Measurements from ENCODE around the gene RPL12. TPM values are rescaled to one million over a fixed set of nuclear protein-coding genes. Genes with fewer than 3 reads are reported as not detected.

RPL12 gene
- total and polyA plus RNA-seq, 2 experiments from 2014 or later = 392 to 1,720 TPM

- Histone ChIP-seq H2AFZ (no peak overlapping the region), H3K4me1 (ENCODE audit: insufficient read depth) (no peaks in the 10 kb centered on the region), H3K4me3 (no peak overlapping the region), H4K20me1 (ENCODE audit: insufficient read depth, poor library complexity, severe bottlenecking) (peaks cover 10% of the 10 kb centered on the region), H3K9me3 (ENCODE audit: low read depth) (no peaks in the 10 kb centered on the region), H3K27ac (no peak overlapping the region), H3K36me3 (replicated peaks; ENCODE audit: insufficient read depth, low read depth) (no peaks in the 10 kb centered on the region), H3K79me2 (peaks cover 11% of the 10 kb centered on the region), H3K4me2 (no peak overlapping the region), H3K27me3 (no peaks in the 10 kb centered on the region), H3K9me2 (replicated peaks; ENCODE audit: insufficient read depth) (no peaks in the 10 kb centered on the region)
- no peak for DNase-seq (ENCODE audit: low spot score)
- TF ChIP-seq CTCF (IDR thresholded peaks at IDR 0.05; ENCODE audit: poor library complexity) = no peak
- no peak for TF ChIP-seq EZH2phosphoT487 (IDR thresholded peaks at IDR 0.05; ENCODE audit: low read depth, severe bottlenecking, unreplicated experiment)
- TF ChIP-seq EZH2 (IDR thresholded peaks at IDR 0.05; ENCODE audit: borderline replicate concordance) = no peak
- 97% methylated on average over 20 of the region's 20 CpGs for WGBS (ENCODE audit: low lambda C conversion rate, missing lambda C conversion rate)
Measured at GRCh38 chr9:127405344-127406125, 45.7 kb downstream of the RPL12 start.

DNA sequence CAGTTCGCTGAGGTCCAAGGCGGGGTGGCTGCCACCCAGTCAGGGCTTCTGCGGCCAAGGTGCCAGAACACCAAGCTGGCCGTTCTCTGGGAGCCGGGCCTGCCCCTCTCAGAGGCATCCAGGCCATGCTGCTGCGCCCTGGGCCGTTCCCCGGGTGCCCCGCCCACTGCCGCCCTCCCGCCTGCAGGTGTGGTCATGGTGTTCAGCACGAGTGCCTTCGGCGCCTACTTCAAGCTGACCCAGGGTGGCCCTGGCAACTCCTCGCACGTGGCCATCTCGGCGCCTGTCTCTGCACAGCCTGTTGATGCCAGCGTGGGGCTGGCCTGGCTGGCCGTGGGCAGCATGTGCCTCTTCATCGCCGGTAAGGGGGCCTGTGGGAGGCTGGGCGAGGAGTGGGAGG, 46.6 kb downstream of the RPL12 start:
- DNase-seq (ENCODE audit: low spot score) = no peak
- Histone ChIP-seq H3K9me2 (replicated peaks; ENCODE audit: insufficient read depth) (no peaks in the 10 kb centered on the region), H3K27ac (no peak overlapping the region), H3K27me3 (no peaks in the 10 kb centered on the region), H4K20me1 (ENCODE audit: insufficient read depth, poor library complexity, severe bottlenecking) (peaks cover 17% of the 10 kb centered on the region), H2AFZ (no peak overlapping the region), H3K4me1 (ENCODE audit: insufficient read depth) (no peaks in the 10 kb centered on the region), H3K4me2 (no peak overlapping the region), H3K36me3 (replicated peaks; ENCODE audit: insufficient read depth, low read depth) (no peaks in the 10 kb centered on the region), H3K79me2 (peaks cover 20% of the 10 kb centered on the region), H3K9me3 (ENCODE audit: low read depth) (no peaks in the 10 kb centered on the region), H3K4me3 (no peak overlapping the region)
- whole genome bisulfite sequencing (ENCODE audit: low lambda C conversion rate, missing lambda C conversion rate) = 97% methylated on average over 12 of the region's 23 CpGs
- TF ChIP-seq EZH2phosphoT487 (IDR thresholded peaks at IDR 0.05; ENCODE audit: low read depth, severe bottlenecking, unreplicated experiment) (no peak), CTCF (IDR thresholded peaks at IDR 0.05; ENCODE audit: poor library complexity) (no peak), EZH2 (IDR thresholded peaks at IDR 0.05; ENCODE audit: borderline replicate concordance) (no peak)

GRCh38 chr9:127403507-127404192, 47.6 kb downstream of the RPL12 start:
- H3K9me3 ChIP-seq (ENCODE audit: low read depth) = no peaks in the 10 kb centered on the region
- peaks cover 30% of the 10 kb centered on the region for H3K79me2 ChIP-seq
- H3K4me1 ChIP-seq (ENCODE audit: insufficient read depth) = no peaks in the 10 kb centered on the region
- TF ChIP-seq EZH2 (IDR thresholded peaks at IDR 0.05; ENCODE audit: borderline replicate concordance) (no peak), EZH2phosphoT487 (IDR thresholded peaks at IDR 0.05; ENCODE audit: low read depth, severe bottlenecking, unreplicated experiment) (no peak), CTCF (IDR thresholded peaks at IDR 0.05; ENCODE audit: poor library complexity) (no peak)
- H3K9me2 ChIP-seq (replicated peaks; ENCODE audit: insufficient read depth) = no peaks in the 10 kb centered on the region
- H3K27me3 ChIP-seq = no peaks in the 10 kb centered on the region
- WGBS (ENCODE audit: low lambda C conversion rate, missing lambda C conversion rate) = 93% methylated on average over 21 of the region's 22 CpGs
- peaks cover 24% of the 10 kb centered on the region for H4K20me1 ChIP-seq (ENCODE audit: insufficient read depth, poor library complexity, severe bottlenecking)
- H3K36me3 ChIP-seq (replicated peaks; ENCODE audit: insufficient read depth, low read depth) = no peaks in the 10 kb centered on the region
- H3K4me2 ChIP-seq = no peak overlapping the region
- DNase-seq (ENCODE audit: low spot score) = no peak
- H2AFZ ChIP-seq = no peak overlapping the region
- no peak overlapping the region for H3K27ac ChIP-seq
- H3K4me3 ChIP-seq = no peak overlapping the region

All from hepatocyte (in vitro differentiated cells).